A549 (cell line): ENCODE measurements around the gene MOSPD3. TPM values are rescaled to one million over a fixed set of nuclear protein-coding genes. Genes with fewer than 3 reads are reported as not detected.

Experiments used
- ATAC-seq, 2 experiments: fragments of 200-7000 bp in 1 of 2; fragments of >200 bp in 1 of 2; cut with Nextera tagmentation in 1 of 2; cut with Tn5 transposase in 1 of 2; 3 replicates each; pipeline versions ENCODE4 v1.8.0 to v1.9.1; 2018 to 2020; ENCODE audit warnings: mild to moderate bottlenecking in 1 of 2, moderate library complexity in 1 of 2
- CTCF ChIA-PET: fragments of 300-600 bp; sonication (Branson Sonifier 250); formaldehyde crosslinking; extraction: SDS; loops from one replicate; lab custom pipeline; 2021; ENCODE audit warnings: antibody characterized with exemption, inconsistent platforms; lab: Yijun Ruan, JAX
- POLR2A ChIA-PET: fragments of 350-600 bp; formaldehyde crosslinking; extraction: SDS; loops from one replicate; lab custom pipeline; 2021; ENCODE audit warnings: antibody characterized with exemption, inconsistent platforms; lab: Yijun Ruan, JAX
- DNase-seq, 2 experiments: peaks; one replicate each; pipeline versions ENCODE4 v3.0.0 to v3.0.0-alpha.2; 2011 to 2016; ENCODE audit warnings: low read depth in 1 of 2, low spot score in 1 of 2
- FAIRE-seq: peaks from 2 replicates; lab custom pipeline; 2011; peaks lifted over from hg19 to GRCh38; lab: Jason Lieb, UNC
- H3K27ac ChIP-seq, 2 experiments: fragments of >200 bp; sonication (Bioruptor Twin); formaldehyde crosslinking; 3 replicates each; pipeline ENCODE4 v1.5.1; 2016 to 2017
- H3K4me1 ChIP-seq: fragments of >200 bp; sonication (Bioruptor Twin); formaldehyde crosslinking; 3 replicates; pipeline ENCODE4 v1.6.1; 2016
- H3K4me2 ChIP-seq: fragments of >200 bp; sonication (Bioruptor Twin); formaldehyde crosslinking; 3 replicates; pipeline ENCODE4 v1.6.1; 2016
- H3K4me3 ChIP-seq: fragments of >200 bp; sonication (Bioruptor Twin); formaldehyde crosslinking; 3 replicates; pipeline ENCODE4 v1.5.1; 2016
- H3K9me3 ChIP-seq: fragments of >200 bp; sonication (Bioruptor Twin); formaldehyde crosslinking; 3 replicates; pipeline ENCODE4 v1.6.1; 2016
- CBX2 ChIP-seq: fragments of 200-600 bp; sonication (generic); IDR thresholded peaks from 2 replicates; pipeline ENCODE4 v1.6.1; 2016; ENCODE audit warnings: low read depth, mild to moderate bottlenecking, borderline replicate concordance
- CBX8 ChIP-seq: fragments of 200-600 bp; sonication (generic); IDR thresholded peaks from 2 replicates; pipeline ENCODE4 v1.6.1; 2016
- CEBPB ChIP-seq, 2 experiments: fragments of >200 bp in 1 of 2; sonication (Bioruptor Twin) in 1 of 2; formaldehyde crosslinking in 1 of 2; IDR thresholded peaks; 2 replicates each; pipeline ENCODE4 v1.6.1; 2012 to 2016
- CHD2 ChIP-seq: fragments of 150-350 bp; IDR thresholded peaks from 2 replicates; pipeline ENCODE4 v1.6.1; 2014; ENCODE audit warnings: low read length; ENCODE audit not compliant: partially characterized antibody
- HOXA7 ChIP-seq: fragments of 250-450 bp; sonication (Bioruptor Pico); IDR thresholded peaks from 2 replicates; pipeline ENCODE4 v1.5.0; 2020; ENCODE audit warnings: mild to moderate bottlenecking, moderate library complexity
- HOXB5 ChIP-seq: fragments of 250-450 bp; sonication (Bioruptor Pico); IDR thresholded peaks from 2 replicates; pipeline ENCODE4 v1.5.0; 2020; ENCODE audit warnings: mild to moderate bottlenecking, moderate library complexity
- KDM1A ChIP-seq: fragments of 200-600 bp; sonication (generic); IDR thresholded peaks from 2 replicates; pipeline ENCODE4 v1.6.1; 2016; ENCODE audit warnings: low read depth, mild to moderate bottlenecking
- KDM5A ChIP-seq: fragments of 200-600 bp; sonication (generic); IDR thresholded peaks from 2 replicates; pipeline ENCODE4 v1.6.1; 2016; ENCODE audit warnings: antibody characterized with exemption, mild to moderate bottlenecking
- MAFK ChIP-seq: fragments of 450-650 bp; IDR thresholded peaks from 2 replicates; pipeline ENCODE4 v1.6.1; 2014; ENCODE audit not compliant: partially characterized antibody
- MAZ ChIP-seq: fragments of 150-350 bp; IDR thresholded peaks from 2 replicates; pipeline ENCODE4 v1.6.1; 2014; ENCODE audit warnings: antibody characterized with exemption, low read depth, low read length, borderline replicate concordance
- NFE2L2 ChIP-seq: fragments of 150-350 bp; conservative IDR thresholded peaks from 2 replicates; pipeline ENCODE4 v1.6.1; 2014; ENCODE audit warnings: low read length
- POLR2AphosphoS2 ChIP-seq: conservative IDR thresholded peaks from 2 replicates; pipeline ENCODE4 v1.6.1; 2012; ENCODE audit warnings: low read length, improper control_type of control experiment, inconsistent platforms
- RCOR1 ChIP-seq: fragments of 150-350 bp; IDR thresholded peaks from 2 replicates; pipeline ENCODE4 v1.6.1; 2014; ENCODE audit warnings: antibody characterized with exemption, low read length, low read depth
- TFCP2L1 ChIP-seq: fragments of 250-450 bp; sonication (Bioruptor Pico); IDR thresholded peaks from 2 replicates; pipeline ENCODE4 v1.5.0; 2021; ENCODE audit warnings: mild to moderate bottlenecking
- TP53 ChIP-seq: fragments of 250-450 bp; sonication (Bioruptor Pico); IDR thresholded peaks from 2 replicates; pipeline ENCODE4 v1.5.0; 2021; ENCODE audit warnings: mild to moderate bottlenecking, moderate library complexity
- ZSCAN20 ChIP-seq: fragments of 250-450 bp; sonication (Bioruptor Pico); IDR thresholded peaks from 2 replicates; pipeline ENCODE4 v1.8.0; 2022; ENCODE audit warnings: mild to moderate bottlenecking, moderate library complexity
- WGBS: methylation state at CpG from one replicate; pipeline ENCODE4 v1.1.6; 2017; ENCODE audit errors: missing lambda C conversion rate; 5-methylcytosine and 5-hydroxymethylcytosine counted together
- polyA plus RNA-seq, 4 experiments: library from polyadenylated mRNA; depleted of rRNA in 3 of 4; stranded (reverse); fragments of >200 nt; fragmentation: RNase III in 1 of 4; extraction: RNeasy Plus Mini Kit Qiagen cat#74134 plus additional on column Dnase treatment in 1 of 4; gene quantifications; 2 replicates in 3 of 4; 3 replicates in 1 of 4; pipeline ENCODE4 v1.2.3, GENCODE V29; 2011 to 2017
- TF ChIP-seq, protein P1 (sequence below): fragments of 450-650 bp; IDR thresholded peaks from 2 replicates; pipeline ENCODE4 v1.6.1; 2014; ENCODE audit warnings: antibody characterized with exemption
- TF ChIP-seq, protein P2 (sequence below): fragments of >200 bp; sonication (Bioruptor Twin); formaldehyde crosslinking; IDR thresholded peaks from 3 replicates; pipeline ENCODE4 v1.5.1; 2016

MOSPD3 gene
- polyA plus RNA-seq, 2 of the 4 experiments (the other 2 are of a cell fraction): 6.1 to 14.8 TPM

DNA sequence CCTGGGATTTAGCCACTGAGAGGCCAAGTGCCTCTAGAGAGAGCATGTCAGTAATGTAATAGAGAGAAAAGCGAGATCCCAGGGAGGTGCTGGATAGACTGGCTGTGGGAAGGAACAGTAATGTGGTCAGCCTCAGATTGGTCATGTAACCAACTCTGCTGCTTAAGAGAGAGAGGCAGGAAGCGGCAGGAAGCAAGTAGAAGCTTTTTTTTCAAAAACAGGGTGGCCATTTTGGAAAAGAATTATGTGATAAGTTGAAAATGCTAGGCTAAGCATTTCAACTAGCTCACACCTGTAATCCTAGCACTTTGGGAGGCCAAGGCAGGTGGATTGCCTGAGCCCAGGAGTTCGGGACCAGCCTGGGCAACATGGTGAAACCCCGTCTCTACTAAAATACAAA is 13.9 kb upstream of the MOSPD3 start:
- H3K27ac ChIP-seq: no peak overlapping the region
- 72% methylated on average over 4 of the region's 4 CpGs for WGBS
- ChIA-PET CTCF (interaction anchor here (0.6 to 3.2 kb wide), 9 partner anchors 8 to 148 kb away, joined by 3 to 20 read pairs (median 4); partner anchors contain the start of genes FBXO24, LRCH4 and POP7), POLR2A (interaction anchor here (0.6 to 1.0 kb wide), 2 partner anchors 12 to 14 kb away, joined by 4 to 5 read pairs; partner anchors contain the start of gene FBXO24)
- TF ChIP-seq, protein P1, sequence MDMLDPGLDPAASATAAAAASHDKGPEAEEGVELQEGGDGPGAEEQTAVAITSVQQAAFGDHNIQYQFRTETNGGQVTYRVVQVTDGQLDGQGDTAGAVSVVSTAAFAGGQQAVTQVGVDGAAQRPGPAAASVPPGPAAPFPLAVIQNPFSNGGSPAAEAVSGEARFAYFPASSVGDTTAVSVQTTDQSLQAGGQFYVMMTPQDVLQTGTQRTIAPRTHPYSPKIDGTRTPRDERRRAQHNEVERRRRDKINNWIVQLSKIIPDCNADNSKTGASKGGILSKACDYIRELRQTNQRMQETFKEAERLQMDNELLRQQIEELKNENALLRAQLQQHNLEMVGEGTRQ: no peak
- TF ChIP-seq MAFK: peak; percentile 66
- no peak overlapping the region for H3K4me3 ChIP-seq
- no peaks in the 10 kb centered on the region for H3K4me1 ChIP-seq
- FAIRE-seq: no peak
- no peak for DNase-seq
- H3K9me3 ChIP-seq: no peaks in the 10 kb centered on the region
- no peak for ATAC-seq
- H3K4me2 ChIP-seq: no peak overlapping the region

DNA sequence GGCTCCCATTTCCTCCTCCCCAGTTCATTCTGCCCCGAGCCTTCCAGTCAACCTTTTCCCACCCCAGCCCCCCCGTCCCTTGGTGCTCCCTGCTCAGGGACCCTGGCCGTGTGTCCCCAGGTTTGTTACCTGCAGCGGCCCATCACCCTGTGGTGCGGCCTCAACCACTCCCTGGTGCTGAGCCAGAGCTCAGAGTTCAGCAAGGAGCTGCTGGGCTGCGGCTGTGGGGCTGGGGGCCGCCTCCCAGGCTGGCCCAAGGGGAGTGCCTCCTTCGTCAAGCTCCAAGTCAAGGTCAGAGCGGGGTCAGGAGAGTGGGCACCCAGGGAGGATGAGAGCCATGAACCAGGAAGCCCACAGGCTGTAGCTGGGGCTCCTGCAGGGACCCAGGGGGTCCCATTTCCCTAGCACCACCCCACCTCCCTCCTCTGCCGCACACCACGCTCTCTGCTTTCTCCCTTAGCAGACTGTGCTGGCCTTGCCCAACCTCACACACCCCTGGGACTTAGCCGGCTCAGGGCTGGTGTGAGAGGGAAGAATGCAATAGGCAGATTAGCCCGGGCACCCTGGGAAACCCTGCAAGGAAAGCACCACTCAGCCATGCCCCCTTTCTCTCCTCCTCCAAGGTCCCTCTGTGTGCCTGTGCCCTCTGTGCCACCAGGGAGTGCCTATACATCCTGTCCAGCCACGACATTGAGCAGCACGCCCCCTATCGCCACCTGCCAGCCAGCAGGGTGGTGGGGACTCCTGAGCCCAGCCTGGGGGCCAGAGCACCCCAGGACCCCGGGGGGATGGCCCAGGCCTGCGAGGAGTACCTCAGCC is 12.2 kb upstream of the MOSPD3 start:
- Histone ChIP-seq H3K4me1 (0 out of 3 replicates have a peak, but pooled peaks cover 4% of the 10 kb centered on the region), H3K27ac (no peak overlapping the region), H3K9me3 (no peaks in the 10 kb centered on the region), H3K4me2 (no peak overlapping the region), H3K4me3 (no peak overlapping the region)
- TF ChIP-seq CBX2 (no peak), ZSCAN20 (CRISPR knock-in tag) (no peak), TFCP2L1 (no peak), HOXB5 (CRISPR knock-in tag) (no peak), RCOR1 (no peak)
- TF ChIP-seq, protein P2, sequence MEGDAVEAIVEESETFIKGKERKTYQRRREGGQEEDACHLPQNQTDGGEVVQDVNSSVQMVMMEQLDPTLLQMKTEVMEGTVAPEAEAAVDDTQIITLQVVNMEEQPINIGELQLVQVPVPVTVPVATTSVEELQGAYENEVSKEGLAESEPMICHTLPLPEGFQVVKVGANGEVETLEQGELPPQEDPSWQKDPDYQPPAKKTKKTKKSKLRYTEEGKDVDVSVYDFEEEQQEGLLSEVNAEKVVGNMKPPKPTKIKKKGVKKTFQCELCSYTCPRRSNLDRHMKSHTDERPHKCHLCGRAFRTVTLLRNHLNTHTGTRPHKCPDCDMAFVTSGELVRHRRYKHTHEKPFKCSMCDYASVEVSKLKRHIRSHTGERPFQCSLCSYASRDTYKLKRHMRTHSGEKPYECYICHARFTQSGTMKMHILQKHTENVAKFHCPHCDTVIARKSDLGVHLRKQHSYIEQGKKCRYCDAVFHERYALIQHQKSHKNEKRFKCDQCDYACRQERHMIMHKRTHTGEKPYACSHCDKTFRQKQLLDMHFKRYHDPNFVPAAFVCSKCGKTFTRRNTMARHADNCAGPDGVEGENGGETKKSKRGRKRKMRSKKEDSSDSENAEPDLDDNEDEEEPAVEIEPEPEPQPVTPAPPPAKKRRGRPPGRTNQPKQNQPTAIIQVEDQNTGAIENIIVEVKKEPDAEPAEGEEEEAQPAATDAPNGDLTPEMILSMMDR: peak; percentile 16; the same call in 1 of the 3 replicates
- DNase-seq: no peak
- POLR2A ChIA-PET: interaction anchor here (0.5 kb wide), 1 partner anchor 11 kb away, joined by 3 read pairs; no protein-coding TSS in a partner anchor
- 0 out of 6 replicates have a peak, but pooled peaks of 1 of the 2 experiments have one; percentile 5 for ATAC-seq
- FAIRE-seq: no peak
- CTCF ChIA-PET: interaction anchor here (0.7 to 3.2 kb wide), 5 partner anchors 12 to 105 kb away, joined by 3 to 20 read pairs (median 6); partner anchors contain the start of genes FBXO24, LRCH4 and POP7
- 51% methylated on average over 9 of the region's 18 CpGs for WGBS

DNA sequence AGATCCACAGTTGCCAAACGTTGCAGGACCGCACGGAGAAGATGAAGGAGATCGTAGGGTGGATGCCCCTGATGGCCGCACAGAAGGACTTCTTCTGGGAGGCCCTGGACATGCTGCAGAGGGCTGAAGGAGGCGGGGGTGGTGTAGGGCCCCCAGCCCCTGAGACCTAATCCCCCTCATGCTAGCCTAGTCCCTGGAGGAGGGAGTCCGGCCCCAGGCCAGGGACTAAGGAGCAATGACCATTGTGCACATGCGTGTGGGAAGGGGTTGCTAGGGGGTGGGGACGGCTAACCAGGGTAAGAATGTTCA is 11.7 kb upstream of the MOSPD3 start:
- ChIA-PET POLR2A (no interaction called here), CTCF (interaction anchor here (1.5 kb wide), 1 partner anchor 41 kb away, joined by 6 read pairs; no protein-coding TSS in a partner anchor)
- 88% methylated on average over 9 of the region's 9 CpGs for WGBS
- Histone ChIP-seq H3K4me3 (no peak overlapping the region), H3K9me3 (no peaks in the 10 kb centered on the region), H3K27ac (no peak overlapping the region), H3K4me1 (0 out of 3 replicates have a peak, but pooled peaks cover 4% of the 10 kb centered on the region), H3K4me2 (no peak overlapping the region)
- no peak for TF ChIP-seq NFE2L2
- no peak for TF ChIP-seq ZSCAN20 (CRISPR knock-in tag)
- no peak for TF ChIP-seq TP53 (CRISPR knock-in tag)
- TF ChIP-seq HOXA7 (CRISPR knock-in tag): no peak
- no peak for TF ChIP-seq CHD2
- TF ChIP-seq KDM5A: no peak
- TF ChIP-seq MAZ: no peak
- no peak for TF ChIP-seq CEBPB (IDR thresholded peaks at IDR 0.05)
- TF ChIP-seq, protein P2: no peak
- TF ChIP-seq POLR2AphosphoS2: no peak
- no peak for TF ChIP-seq KDM1A
- TF ChIP-seq, protein P1: no peak
- TF ChIP-seq CBX8: no peak
- FAIRE-seq: no peak
- ATAC-seq: no peak
- DNase-seq: no peak
